ENCODE data around the gene SV2C.

SV2C gene

GRCh38 chr5:76165711-76166374, 82.7 kb downstream of the SV2C start:
- DNase-seq, result no peak

DNA sequence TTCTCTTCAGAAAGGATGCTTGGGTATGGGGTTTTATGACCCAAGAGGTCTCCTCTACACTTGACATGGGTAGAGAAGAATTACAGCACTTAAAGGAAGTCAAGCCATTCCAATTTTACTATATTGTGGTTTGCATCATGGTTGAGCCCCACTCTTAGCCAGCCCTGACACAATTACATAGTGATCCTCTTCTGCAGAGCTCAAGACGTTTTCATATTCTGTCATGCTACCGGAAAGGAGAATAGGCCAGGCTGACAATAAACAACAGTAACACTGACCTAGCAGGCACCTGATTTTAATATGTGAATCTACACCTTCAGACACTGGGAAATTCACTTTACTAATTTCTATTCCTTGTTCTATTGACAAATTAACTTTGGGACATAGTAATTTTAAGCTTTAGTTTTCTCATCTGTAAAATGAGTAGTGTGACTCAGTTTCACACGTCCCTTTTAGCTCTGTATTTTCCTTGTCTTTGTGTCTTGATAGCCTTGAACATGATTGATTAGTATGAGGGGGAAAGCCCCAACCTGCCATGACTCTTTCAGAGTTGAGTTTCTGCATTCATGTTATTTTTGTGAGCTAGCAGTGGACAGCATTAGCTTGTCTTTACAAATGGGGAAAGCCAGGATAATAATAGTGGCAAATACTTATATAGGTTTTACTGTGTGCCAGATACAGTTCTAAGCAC, 83.8 kb downstream of the SV2C start:
- no peak for DNase-seq

DNA sequence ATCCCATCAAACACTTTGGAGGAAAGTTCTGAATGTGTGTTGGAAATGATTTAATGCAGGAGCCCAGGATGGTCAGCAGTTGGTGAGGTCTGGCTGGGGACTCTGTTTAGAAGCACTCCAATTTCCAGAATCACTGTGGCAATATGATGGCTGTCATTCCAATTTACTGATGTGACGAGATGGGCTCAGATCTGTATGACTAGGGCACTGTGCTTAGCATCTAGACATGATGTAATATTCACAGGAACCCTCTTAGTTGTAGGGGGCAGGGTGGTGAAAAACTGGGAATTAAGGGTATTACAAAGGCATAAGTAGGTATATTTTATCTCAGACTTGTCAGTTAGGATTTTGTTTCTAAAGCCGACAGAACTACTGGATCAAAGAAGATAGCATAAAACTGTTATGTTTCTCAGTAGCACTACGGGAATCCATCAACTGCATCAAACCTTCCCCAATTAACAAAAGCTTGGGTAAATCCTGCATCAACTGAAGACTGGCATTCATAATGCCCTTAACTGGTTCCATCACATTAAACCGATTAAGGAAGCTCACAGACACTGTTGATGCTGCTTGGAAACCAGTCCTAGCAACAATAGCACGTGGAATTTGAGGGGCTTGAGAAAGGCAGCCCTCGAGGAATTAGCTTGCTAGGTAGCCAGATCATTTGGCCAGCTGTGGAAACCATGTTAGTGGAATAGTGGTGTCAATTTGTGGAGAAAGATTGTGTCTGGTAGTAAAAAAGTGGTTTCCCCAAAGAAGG, 86.1 kb downstream of the SV2C start:
- no peak for DNase-seq

DNA sequence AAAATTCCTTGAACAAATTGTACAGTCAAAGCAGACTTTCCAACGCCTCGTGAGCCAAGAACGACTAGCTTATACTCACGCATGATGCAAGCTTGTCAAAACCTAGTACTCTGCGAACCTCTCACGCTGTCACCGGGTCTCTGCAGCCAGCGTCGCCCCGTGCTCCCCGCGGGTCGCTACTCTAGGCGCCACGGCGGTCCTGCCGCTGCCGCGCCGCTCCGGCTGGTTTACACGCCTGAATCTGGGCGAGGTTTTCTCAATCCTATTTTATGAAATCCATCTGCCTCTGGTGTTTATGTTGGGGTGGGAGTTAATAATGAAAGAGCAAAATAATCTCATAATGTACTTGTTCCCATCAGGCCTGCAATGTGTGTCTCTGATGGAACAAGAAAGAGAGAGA, 90.9 kb downstream of the SV2C start:
- DNase-seq, result no peak

DNA sequence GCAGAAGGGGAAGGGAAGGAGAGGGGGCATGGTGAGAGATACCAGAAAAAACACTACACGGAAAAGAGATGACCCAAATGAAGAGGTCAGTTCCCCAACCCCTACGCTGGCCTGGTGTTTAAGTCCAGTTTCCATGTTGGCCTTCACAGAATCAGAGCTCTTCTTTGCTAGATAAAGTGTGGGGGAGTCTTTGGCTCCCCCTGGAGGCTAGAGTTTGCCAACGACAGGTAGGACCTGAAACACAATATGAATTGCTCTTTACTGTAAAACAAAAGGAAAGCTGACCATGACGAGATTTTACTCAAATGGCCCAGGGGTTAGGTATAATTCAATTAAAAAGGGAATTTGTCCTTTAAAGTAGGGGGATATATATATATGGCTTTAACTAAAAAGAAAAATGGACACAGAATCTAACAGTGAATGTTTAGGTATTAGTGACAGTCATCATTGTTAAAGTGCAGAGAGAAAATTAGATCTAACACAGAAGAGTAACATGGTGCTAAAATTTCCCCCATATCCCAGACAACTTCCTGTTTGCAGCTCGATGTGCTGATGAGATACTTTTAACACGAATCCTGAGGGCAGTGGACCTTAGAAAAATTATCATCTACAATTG, 92.0 kb downstream of the SV2C start:
- peak; percentile 28 for DNase-seq

- DNase-seq, result no peak
Observed at GRCh38 chr5:76175821-76176403, 92.7 kb downstream of the SV2C start.

DNA sequence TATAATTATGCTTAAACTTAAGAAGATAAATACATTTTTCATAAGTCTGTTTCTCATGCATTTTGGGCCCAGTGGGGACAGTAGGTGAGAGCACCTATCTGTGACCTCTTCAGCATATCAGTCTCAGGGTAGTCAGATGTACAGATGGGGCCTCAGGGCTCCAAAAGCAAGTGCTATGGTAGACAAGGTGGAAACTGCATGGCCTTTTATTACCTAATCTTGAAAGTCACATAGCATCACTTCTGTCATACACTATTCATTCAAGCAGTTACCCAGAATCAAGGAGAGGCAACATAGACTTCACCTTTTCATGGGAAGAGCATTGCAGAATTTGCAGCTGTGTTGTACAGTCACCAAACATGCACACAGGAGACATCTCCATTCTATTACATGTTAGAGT, 94.8 kb downstream of the SV2C start:
- DNase-seq, result no peak

GRCh38 chr5:76178913-76179312, 95.7 kb downstream of the SV2C start:
- no peak for DNase-seq

- DNase-seq, result no peak
Observed at GRCh38 chr5:76180814-76181805, 97.9 kb downstream of the SV2C start.

DNA sequence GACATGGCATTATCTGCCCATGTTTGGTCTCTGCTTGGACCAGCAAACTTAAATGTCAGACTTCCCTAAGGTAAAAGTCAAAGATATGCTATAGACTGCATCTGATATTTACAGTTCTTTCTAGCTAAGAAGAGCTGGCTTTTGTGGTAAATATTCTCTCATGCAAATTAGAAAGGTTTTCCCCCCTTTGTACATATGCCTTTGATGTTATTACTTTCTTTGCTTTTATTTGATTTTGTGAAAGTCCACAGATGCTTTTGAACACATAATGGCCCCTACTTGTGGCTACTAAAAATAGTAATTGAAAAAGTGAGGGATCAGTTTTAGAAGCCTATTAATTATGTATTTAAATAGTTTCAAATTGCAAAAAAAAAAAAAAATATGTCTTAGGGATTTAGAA, 104.2 kb downstream of the SV2C start:
- DNase-seq, result no peak

DNA sequence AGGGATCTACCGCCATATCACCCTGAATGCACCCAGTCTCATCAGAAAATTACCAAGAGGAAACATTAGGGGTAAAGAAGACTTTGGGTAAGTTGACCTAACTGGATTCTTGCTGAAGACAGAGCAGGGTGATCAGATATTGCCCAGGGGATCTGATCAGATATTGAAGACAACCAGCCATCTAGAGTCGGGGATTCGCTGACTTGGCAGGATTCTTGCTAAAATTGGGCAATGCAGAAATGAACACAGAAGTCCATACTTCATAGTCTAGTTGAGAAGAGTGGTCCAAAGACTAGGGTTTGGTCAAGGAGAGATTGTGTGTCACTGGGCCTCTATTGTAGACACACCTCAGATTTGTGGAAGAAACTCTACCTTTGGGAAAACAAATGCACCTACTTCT, 107.2 kb downstream of the SV2C start:
- DNase-seq, result no peak

GRCh38 chr5:76192837-76193236, 109.7 kb downstream of the SV2C start:
- DNase-seq, result no peak

DNA sequence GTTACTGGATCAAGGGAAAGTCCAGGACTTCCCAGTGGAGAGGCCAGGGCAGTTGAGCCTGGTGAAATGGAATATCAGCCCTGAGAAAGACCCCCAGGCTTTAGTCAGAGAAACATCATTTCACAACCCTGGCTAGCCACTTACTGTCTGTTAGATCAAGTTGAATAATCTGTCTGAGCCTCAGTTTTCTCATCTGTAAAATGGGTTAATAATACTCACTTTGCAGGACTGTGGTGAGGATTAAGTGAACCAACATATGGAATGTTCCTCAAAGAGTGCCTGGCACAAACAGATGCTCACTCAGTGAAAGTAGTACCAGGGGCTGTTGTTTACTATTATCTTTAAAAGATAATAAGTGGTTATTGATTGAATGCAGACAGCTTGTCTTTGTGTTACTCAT, 110.5 kb downstream of the SV2C start:
- no peak for DNase-seq

DNA sequence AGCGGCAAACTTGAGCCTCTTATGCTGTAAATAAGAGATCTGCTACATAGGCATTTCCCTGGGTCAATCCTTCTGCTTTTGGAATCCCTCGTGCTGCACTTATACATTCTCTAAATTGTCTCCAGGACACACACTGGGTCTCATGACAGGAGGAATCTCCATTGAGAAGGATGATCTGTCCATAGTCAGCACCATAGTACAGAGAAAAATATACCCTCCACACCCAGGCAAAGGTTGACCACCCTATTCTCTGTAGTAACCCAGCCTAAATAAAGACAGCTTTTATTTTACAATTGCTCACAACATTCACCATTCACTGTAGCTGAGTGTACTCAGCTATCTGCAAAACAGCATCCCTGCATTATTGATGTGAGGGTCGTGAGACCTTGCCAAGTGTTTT, 111.2 kb downstream of the SV2C start:
- no peak for DNase-seq

- no peak for DNase-seq
Observed at GRCh38 chr5:76196457-76196856, 113.3 kb downstream of the SV2C start.

DNA sequence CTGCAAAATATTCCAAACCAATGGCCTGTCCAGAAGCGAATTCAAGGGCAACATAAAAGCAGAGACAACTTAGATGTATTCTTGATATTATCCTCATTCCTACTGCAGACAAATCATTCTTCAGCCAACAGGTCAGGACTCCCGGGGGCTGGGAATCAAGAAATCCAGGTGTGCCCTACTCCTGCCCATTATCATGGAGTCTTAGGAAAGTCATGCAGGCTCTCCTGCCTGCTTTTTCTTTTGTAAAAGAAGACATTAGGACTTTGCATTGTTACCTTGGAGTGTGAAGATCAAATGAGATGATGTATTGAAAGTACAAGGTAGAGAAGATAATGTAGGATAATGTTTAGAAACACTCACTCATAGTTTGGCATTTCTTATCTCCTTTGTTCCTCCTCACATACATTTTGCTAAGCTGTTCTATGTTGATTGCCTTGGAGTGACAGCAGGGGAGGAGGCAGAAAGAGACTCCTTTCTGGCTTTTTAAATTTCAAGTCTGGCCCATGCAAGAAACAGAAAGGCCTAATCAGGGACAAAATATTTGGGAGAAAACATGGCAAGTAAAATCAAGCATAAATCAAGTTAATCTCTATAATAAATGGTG, 113.8 kb downstream of the SV2C start:
- DNase-seq, result no peak

DNA sequence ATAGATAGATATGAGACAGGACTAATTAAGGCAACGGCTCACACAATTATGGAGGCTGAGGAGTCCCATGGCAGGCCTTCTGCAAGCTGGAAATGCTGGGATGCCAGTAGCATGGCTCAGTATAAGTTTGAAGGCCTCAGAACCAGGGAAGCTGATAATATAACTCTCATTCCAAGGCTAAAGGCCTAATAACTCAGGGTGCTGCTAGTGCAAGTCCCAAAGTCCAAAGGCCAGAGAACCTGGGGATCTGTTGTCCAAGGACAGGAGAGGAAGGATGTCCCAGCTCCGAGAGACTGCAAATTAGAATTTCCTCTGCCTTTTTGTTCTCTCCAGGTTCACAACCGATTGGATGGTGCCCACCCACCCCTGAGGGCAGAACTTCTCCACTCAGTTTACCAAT, 114.5 kb downstream of the SV2C start:
- no peak for DNase-seq

- DNase-seq, result no peak
Observed at GRCh38 chr5:76199336-76200318, 116.4 kb downstream of the SV2C start.

DNA sequence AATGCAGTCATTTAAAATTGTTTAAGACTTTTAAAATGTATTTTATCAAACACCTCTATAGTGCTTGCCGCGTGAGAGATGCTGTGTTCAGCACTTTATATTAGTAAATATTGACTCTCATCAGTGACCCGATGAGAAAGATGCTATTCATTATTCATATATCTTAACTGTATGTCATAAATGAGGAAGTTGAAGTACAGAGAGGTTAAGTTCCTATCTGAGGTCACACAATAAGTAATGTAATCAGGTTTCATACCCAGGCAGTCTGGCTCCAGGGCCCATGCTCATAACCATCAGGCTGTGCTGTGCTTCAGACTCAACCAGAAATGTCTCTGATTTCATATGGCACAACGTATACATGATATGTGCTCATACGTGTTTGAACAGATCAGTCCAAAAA, 119.0 kb downstream of the SV2C start:
- no peak for DNase-seq

- no peak for DNase-seq
Observed at GRCh38 chr5:76204191-76204590, 121.0 kb downstream of the SV2C start.
